T-cell (primary cell): ENCODE results near the gene PCIF1. TPM values are rescaled to one million over a fixed set of nuclear protein-coding genes. Genes with fewer than 3 reads are reported as not detected.

Source experiments
- ATAC-seq, 4 experiments: fragments of 200-7000 bp in 3 of 4; fragments of 150-1000 bp in 1 of 4; cut with Tn5 transposase; replicated peaks in 1 of 4; 1 replicate in 3 of 4; 2 replicates in 1 of 4; pipeline ENCODE4 v1.10.0; 2021; ENCODE audit warnings: moderate library complexity in 3 of 4, mild to moderate bottlenecking in 2 of 4, moderate number of reproducible peaks in 1 of 4
- CTCF ChIA-PET, 2 donors: fragments of 300-600 bp; sonication (Branson Sonifier 250); formaldehyde crosslinking; loops; one replicate each; lab custom pipeline; 2022; ENCODE audit warnings: antibody characterized with exemption in 2 of 2; lab: Charles Lee
- POLR2A ChIA-PET, 2 donors: fragments of 300-600 bp; sonication (Branson Sonifier 250); formaldehyde crosslinking; loops; one replicate each; lab custom pipeline; 2022; ENCODE audit warnings: antibody characterized with exemption in 2 of 2; lab: Charles Lee
- DNase-seq, 35 experiments: peaks; one replicate each; pipeline versions ENCODE4 v3.0.0 to v3.0.0-alpha.2; 2013 to 2023
- H3K27ac ChIP-seq: one replicate; pipeline ENCODE4 v1.5.1; 2013; ENCODE audit warnings: low read length
- H3K27me3 ChIP-seq, 2 experiments: replicated peaks in 1 of 2; 1 replicate in 1 of 2; 2 replicates in 1 of 2; pipeline versions ENCODE4 v1.6.1 to v1.7.0; 2013; ENCODE audit warnings: low read length in 1 of 2, mixed read lengths in 1 of 2; ENCODE audit not compliant: control insufficient read depth in 2 of 2, insufficient read depth in 2 of 2; ENCODE audit errors: extremely low read depth in 1 of 2
- H3K36me3 ChIP-seq, 2 donors: 1 replicate in 1 of 2; 2 replicates in 1 of 2; pipeline versions ENCODE4 v1.6.1 to v1.7.0; 2013; ENCODE audit warnings: low read length in 1 of 2; ENCODE audit not compliant: control insufficient read depth in 2 of 2, insufficient read depth in 1 of 2; ENCODE audit errors: extremely low read depth in 1 of 2
- H3K4me1 ChIP-seq, 2 experiments: 1 replicate in 1 of 2; 2 replicates in 1 of 2; pipeline versions ENCODE4 v1.6.1 to v1.7.0; 2013; ENCODE audit warnings: low read length in 2 of 2, mixed read lengths in 1 of 2; ENCODE audit not compliant: insufficient read depth in 2 of 2, control insufficient read depth in 1 of 2; ENCODE audit errors: extremely low read depth in 1 of 2
- H3K4me3 ChIP-seq, 2 donors: 1 replicate in 1 of 2; 2 replicates in 1 of 2; pipeline versions ENCODE4 v1.5.1 to v1.7.0; 2013; ENCODE audit warnings: mild to moderate bottlenecking in 2 of 2, low read length in 1 of 2, moderate library complexity in 1 of 2; ENCODE audit not compliant: control insufficient read depth in 1 of 2; ENCODE audit errors: extremely low read depth in 1 of 2
- H3K9me3 ChIP-seq: 2 replicates; pipeline ENCODE4 v1.7.0; 2013
- H3K27ac Mint-ChIP-seq, 2 donors: one replicate each; pipeline ENCODE4 v1.8.0; 2020 to 2021; ENCODE audit warnings: mild to moderate bottlenecking in 2 of 2, mixed read lengths in 2 of 2
- H3K27me3 Mint-ChIP-seq, 2 donors: one replicate each; pipeline ENCODE4 v1.8.0; 2021 to 2022; ENCODE audit warnings: mixed read lengths in 2 of 2
- H3K36me3 Mint-ChIP-seq: one replicate; pipeline ENCODE4 v1.8.0; 2021; ENCODE audit warnings: mixed read lengths
- H3K4me1 Mint-ChIP-seq, 3 donors: one replicate each; pipeline ENCODE4 v1.8.0; 2020 to 2022; ENCODE audit warnings: mixed read lengths in 3 of 3, mild to moderate bottlenecking in 1 of 3
- H3K4me3 Mint-ChIP-seq, 3 donors: one replicate each; pipeline ENCODE4 v1.8.0; 2020 to 2022; ENCODE audit warnings: mild to moderate bottlenecking in 3 of 3, mixed read lengths in 3 of 3, moderate library complexity in 3 of 3
- H3K9me3 Mint-ChIP-seq, 3 donors: one replicate each; pipeline ENCODE4 v1.8.0; 2020 to 2022; ENCODE audit warnings: mixed read lengths in 3 of 3
- WGBS: methylation state at CpG from one replicate; pipeline ENCODE4 v1.1.5; 2013; ENCODE audit warnings: missing lambda C conversion rate; ENCODE audit not compliant: insufficient coverage; 5-methylcytosine and 5-hydroxymethylcytosine counted together
- total RNA-seq, 35 experiments: library from RNA in 6 of 35; stranded (reverse) in 6 of 35; fragments of 120-200 nt in 1 of 35; gene quantifications; one replicate each; pipeline versions ENCODE4 v1.2.1 to v1.2.4 and lab custom pipeline; 2013 to 2026

Gene PCIF1
- total RNA-seq, 5 donors from 2014 or later (not counting 1 experiment from before 2014, with no cell fraction given): 74.4 to 78.7 (median 74.6) TPM

- Mint-ChIP-seq H3K9me3 (no peaks in the 10 kb centered on the region), H3K27me3 (no peaks in the 10 kb centered on the region), H3K4me1 (peaks cover 22 to 46% (median 43%) of the 10 kb centered on the region in 3 donors), H3K4me3 (peak within 1 kb of the TSS; percentile 91 to 92 (median 92)), H3K36me3 (peaks cover 9% of the 10 kb centered on the region), H3K27ac (peak within 1 kb of the TSS; percentile 88 to 94)
- Histone ChIP-seq H3K36me3 (peaks cover 8 to 18% of the 10 kb centered on the region in 2 donors), H3K27ac (peak within 1 kb of the TSS; percentile 40), H3K9me3 (no peaks in the 10 kb centered on the region), H3K4me1 (peaks cover 4 to 41% of the 10 kb centered on the region in 2 experiments), H3K4me3 (peak within 1 kb of the TSS; percentile 82 to 90), H3K27me3 (no peaks in the 10 kb centered on the region)
- ChIA-PET POLR2A (interaction anchor here in 1 of 2 donors (0.5 kb wide), 1 partner anchor 44 kb away, joined by 9 read pairs; no protein-coding TSS in a partner anchor), CTCF (interaction anchor here in 1 of 2 donors (1.0 to 1.5 kb wide), 3 partner anchors 35 to 69 kb away, joined by 3 to 6 read pairs (median 6); no protein-coding TSS in a partner anchor)
- under 1% methylated on average over 74 of the region's 78 CpGs for WGBS
- ATAC-seq (peak; percentile 81 to 91 (median 85)), DNase-seq (peak; percentile 49 to 88 (median 74))
These were observed 43.2 kb upstream of the PCIF1 start, which contains the start of the genes CTSA and NEURL2 for GRCh38 chr20:45890985-45891983. CTSA (plus strand) TSS chr20:45891335; CDS start chr20:45891569, 234 bp downstream. NEURL2 (minus strand) TSS chr20:45891208; CDS start chr20:45890991, 217 bp downstream.

- Mint-ChIP-seq H3K4me1 (peaks cover 22 to 43% (median 43%) of the 10 kb centered on the region in 3 donors), H3K9me3 (no peaks in the 10 kb centered on the region), H3K36me3 (peaks cover 9% of the 10 kb centered on the region), H3K27me3 (no peaks in the 10 kb centered on the region), H3K4me3 (peak overlapping the region; percentile 91 to 92 (median 92)), H3K27ac (peak overlapping the region; percentile 75 to 85)
- POLR2A ChIA-PET: no interaction called here
- CTCF ChIA-PET: interaction anchor here (0.7 to 1.8 kb wide), 5 partner anchors 36 to 93 kb away, joined by 3 to 6 read pairs (median 3); no protein-coding TSS in a partner anchor
- no peaks in the 10 kb centered on the region for H3K9me3 ChIP-seq
- peak overlapping the region; percentile 82 to 90 for H3K4me3 ChIP-seq
- H3K27me3 ChIP-seq: no peaks in the 10 kb centered on the region
- peaks cover 13 to 23% of the 10 kb centered on the region in 2 donors for H3K36me3 ChIP-seq
- WGBS: 80% methylated on average over 6 of the region's 9 CpGs
- peaks cover 4 to 41% of the 10 kb centered on the region in 2 experiments for H3K4me1 ChIP-seq
- H3K27ac ChIP-seq: peak overlapping the region; percentile 40
- DNase-seq (no peak), ATAC-seq (no peak)
These were observed 42.2 kb upstream of the PCIF1 start for GRCh38 chr20:45892049-45892825.

GRCh38 chr20:45892828-45893500 is 41.5 kb upstream of the PCIF1 start:
- ChIA-PET CTCF (interaction anchor here (0.7 to 1.8 kb wide), 5 partner anchors 68 to 1739 kb away, joined by 3 to 6 read pairs (median 3); no protein-coding TSS in a partner anchor), POLR2A (no interaction called here)
- no peaks in the 10 kb centered on the region for H3K9me3 ChIP-seq
- H3K4me3 Mint-ChIP-seq: peak overlapping the region; percentile 91 to 92 (median 92)
- no peaks in the 10 kb centered on the region for H3K27me3 Mint-ChIP-seq
- H3K27me3 ChIP-seq: no peaks in the 10 kb centered on the region
- peaks cover 22 to 40% (median 40%) of the 10 kb centered on the region in 3 donors for H3K4me1 Mint-ChIP-seq
- H3K27ac Mint-ChIP-seq: peak overlapping the region; percentile 80 to 85
- ATAC-seq (peak in 2 of 4 experiments; percentile 10 to 17), DNase-seq (peak in 2 of 35 experiments; percentile 27 to 44)
- H3K4me3 ChIP-seq: no peak overlapping the region
- H3K4me1 ChIP-seq: peaks cover 4 to 41% of the 10 kb centered on the region in 2 experiments
- 0% methylated on average over 1 of the region's 4 CpGs for WGBS
- H3K9me3 Mint-ChIP-seq: no peaks in the 10 kb centered on the region
- no peak overlapping the region for H3K27ac ChIP-seq
- H3K36me3 Mint-ChIP-seq: peaks cover 14% of the 10 kb centered on the region
- H3K36me3 ChIP-seq: peaks cover 14 to 30% of the 10 kb centered on the region in 2 donors

GRCh38 chr20:45893831-45894230 is 40.7 kb upstream of the PCIF1 start:
- Histone ChIP-seq H3K4me3 (no peak overlapping the region), H3K27ac (no peak overlapping the region), H3K4me1 (peaks cover 4 to 41% of the 10 kb centered on the region in 2 experiments), H3K9me3 (no peaks in the 10 kb centered on the region), H3K36me3 (peaks cover 18 to 38% of the 10 kb centered on the region in 2 donors), H3K27me3 (no peaks in the 10 kb centered on the region)
- ATAC-seq (no peak), DNase-seq (no peak)
- CTCF ChIA-PET: interaction anchor here in 1 of 2 donors (0.7 to 1.8 kb wide), 2 partner anchors 76 to 1740 kb away, joined by 3 to 4 read pairs; no protein-coding TSS in a partner anchor
- Mint-ChIP-seq H3K27ac (peak overlapping the region; percentile 54 to 71), H3K9me3 (no peaks in the 10 kb centered on the region), H3K36me3 (peaks cover 17% of the 10 kb centered on the region), H3K4me3 (peak overlapping the region in 1 of 3 donors; percentile 7), H3K4me1 (peaks cover 22 to 38% (median 37%) of the 10 kb centered on the region in 3 donors), H3K27me3 (no peaks in the 10 kb centered on the region)
- POLR2A ChIA-PET: interaction anchor here in 1 of 2 donors (0.7 kb wide), 1 partner anchor 37 kb away, joined by 3 read pairs; no protein-coding TSS in a partner anchor
- WGBS: 100% methylated on average over 2 of the region's 4 CpGs

- no peak for DNase-seq
- Mint-ChIP-seq H3K4me1 (peaks cover 15 to 36% (median 30%) of the 10 kb centered on the region in 3 donors), H3K36me3 (peaks cover 20% of the 10 kb centered on the region), H3K27ac (no peak overlapping the region), H3K4me3 (no peak overlapping the region), H3K9me3 (no peaks in the 10 kb centered on the region), H3K27me3 (no peaks in the 10 kb centered on the region)
- POLR2A ChIA-PET: no interaction called here
- no peaks in the 10 kb centered on the region for H3K9me3 ChIP-seq
- peaks cover 15 to 41% of the 10 kb centered on the region in 2 donors for H3K36me3 ChIP-seq
- no peak overlapping the region for H3K4me3 ChIP-seq
- H3K4me1 ChIP-seq: peaks cover 4 to 40% of the 10 kb centered on the region in 2 experiments
- WGBS: 80% methylated on average over 1 of the region's 12 CpGs
- CTCF ChIA-PET: no interaction called here
- no peaks in the 10 kb centered on the region for H3K27me3 ChIP-seq
- no peak for ATAC-seq
- H3K27ac ChIP-seq: no peak overlapping the region
These were observed 39.7 kb upstream of the PCIF1 start for GRCh38 chr20:45894797-45895196.
